HG03571 (cell line): Measurements from ENCODE around the gene CCDC32.

ENCODE experiments used
- ATAC-seq: cut with Tn5 transposase; IDR thresholded peaks from one replicate; pipeline ENCODE4 v1.9.1; 2021; ENCODE audit not compliant: unreplicated experiment

CCDC32 gene

GRCh38 chr15:40567111-40567510 is 2.3 kb upstream of the CCDC32 start:
- no peak for ATAC-seq

GRCh38 chr15:40565333-40566238 is 744 bp upstream of the CCDC32 start:
- no peak for ATAC-seq

GRCh38 chr15:40563426-40563825 is 1.4 kb downstream of the CCDC32 start:
- no peak for ATAC-seq

- no peak for ATAC-seq
These were observed 2.2 kb downstream of the CCDC32 start for GRCh38 chr15:40562691-40563090.

- ATAC-seq = no peak
These were observed 5.7 kb downstream of the CCDC32 start for GRCh38 chr15:40558952-40559742.

- no peak for ATAC-seq
These were observed 9.0 kb downstream of the CCDC32 start for GRCh38 chr15:40555876-40556275.

- no peak for ATAC-seq
These were observed 10.7 kb downstream of the CCDC32 start for GRCh38 chr15:40554161-40554525.

GRCh38 chr15:40550341-40551037 is 14.4 kb downstream of the CCDC32 start:
- ATAC-seq = peak; percentile 71

GRCh38 chr15:40549894-40550293 is 14.9 kb downstream of the CCDC32 start:
- ATAC-seq = no peak

- no peak for ATAC-seq
These were observed 16.2 kb downstream of the CCDC32 start for GRCh38 chr15:40548610-40549009.

- no peak for ATAC-seq
These were observed 19.4 kb downstream of the CCDC32 start for GRCh38 chr15:40545457-40545856.

- peak; percentile 74 for ATAC-seq
These were observed 21.1 kb downstream of the CCDC32 start for GRCh38 chr15:40543631-40544294.

- ATAC-seq = no peak
These were observed 21.8 kb downstream of the CCDC32 start for GRCh38 chr15:40543082-40543481.

- ATAC-seq = no peak
These were observed 25.9 kb downstream of the CCDC32 start for GRCh38 chr15:40538976-40539375.

GRCh38 chr15:40536501-40536900 is 28.3 kb downstream of the CCDC32 start:
- no peak for ATAC-seq

- no peak for ATAC-seq
These were observed 30.5 kb downstream of the CCDC32 start for GRCh38 chr15:40534371-40534770.

GRCh38 chr15:40533763-40534364 is 31.0 kb downstream of the CCDC32 start:
- no peak for ATAC-seq

- ATAC-seq = no peak
These were observed 36.0 kb downstream of the CCDC32 start for GRCh38 chr15:40528801-40529200.

- no peak for ATAC-seq
These were observed 39.0 kb downstream of the CCDC32 start for GRCh38 chr15:40525855-40526254.

- ATAC-seq = no peak
These were observed 41.2 kb downstream of the CCDC32 start for GRCh38 chr15:40523611-40524010.

- ATAC-seq = no peak
These were observed 48.5 kb downstream of the CCDC32 start for GRCh38 chr15:40516322-40516721.
